Panc1 (cell line): ENCODE measurements around the gene MNX1. TPM values are rescaled to one million over a fixed set of nuclear protein-coding genes. Genes with fewer than 3 reads are reported as not detected.

Experiments
- ATAC-seq: fragments of 200-7000 bp; cut with Tn5 transposase; 2 replicates; pipeline ENCODE4 v1.9.1; 2020; ENCODE audit warnings: mild to moderate bottlenecking, moderate library complexity
- BruUV-seq: library from RNA; stranded (reverse); fragments of 400-500 nt; replicated peaks from 2 replicates; lab custom pipeline; 2021; lab: Mats Ljungman, UMichigan
- CTCF ChIA-PET: fragments of 300-600 bp; sonication (Branson Sonifier 250); formaldehyde crosslinking; loops from one replicate; lab custom pipeline; 2022; ENCODE audit warnings: antibody characterized with exemption; lab: Charles Lee
- POLR2A ChIA-PET: fragments of 300-600 bp; sonication (Branson Sonifier 250); formaldehyde crosslinking; loops from one replicate; lab custom pipeline; 2022; ENCODE audit warnings: antibody characterized with exemption; lab: Charles Lee
- DNase-seq: peaks from one replicate; pipeline ENCODE4 v3.0.0-alpha.2; 2010; ENCODE audit warnings: low read depth, low spot score
- H3K27ac ChIP-seq: 2 replicates; pipeline ENCODE4 v1.5.1; 2011; ENCODE audit warnings: mild to moderate bottlenecking, low read length, inconsistent platforms
- H3K27me3 ChIP-seq: fragments of 200-500 bp; sonication (Bioruptor generic); 2 replicates; pipeline ENCODE4 v1.6.0; 2014; ENCODE audit warnings: low read length, inconsistent platforms; ENCODE audit not compliant: control insufficient read depth, insufficient read depth
- H3K36me3 ChIP-seq: fragments of 200-500 bp; sonication (Bioruptor generic); 2 replicates; pipeline ENCODE4 v1.5.1; 2014; ENCODE audit warnings: inconsistent platforms, mild to moderate bottlenecking, low read length, moderate library complexity; ENCODE audit not compliant: control insufficient read depth, insufficient read depth
- H3K4me1 ChIP-seq: 2 replicates; pipeline ENCODE4 v1.5.1; 2011; ENCODE audit warnings: inconsistent platforms, mild to moderate bottlenecking, low read length, moderate library complexity; ENCODE audit not compliant: control insufficient read depth, insufficient read depth
- H3K4me3 ChIP-seq, 2 experiments: 2 replicates each; pipeline ENCODE4 v1.5.1; 2011 to 2012; ENCODE audit warnings: low read depth in 2 of 2, low read length in 2 of 2, mild to moderate bottlenecking in 2 of 2, inconsistent platforms in 1 of 2, moderate library complexity in 1 of 2
- H3K9me3 ChIP-seq: fragments of 200-500 bp; sonication (Bioruptor generic); 2 replicates; pipeline ENCODE4 v1.5.1; 2014; ENCODE audit warnings: low read depth, mild to moderate bottlenecking, inconsistent platforms, low read length, moderate library complexity; ENCODE audit not compliant: control insufficient read depth, insufficient read depth
- CTCF ChIP-seq: fragments of 450-650 bp; IDR thresholded peaks from 2 replicates; pipeline ENCODE4 v1.5.1; 2017; ENCODE audit warnings: mild to moderate bottlenecking
- POLR2AphosphoS5 ChIP-seq: IDR thresholded peaks from 2 replicates; pipeline ENCODE4 v1.6.1; 2012; ENCODE audit warnings: mild to moderate bottlenecking, low read depth, low read length, moderate library complexity
- REST ChIP-seq, 2 experiments: IDR thresholded peaks; 2 replicates each; pipeline ENCODE4 v1.6.1; 2011 to 2012; ENCODE audit warnings: low read depth in 2 of 2, control low read depth in 1 of 2, low read length in 1 of 2, mild to moderate bottlenecking in 1 of 2, moderate library complexity in 1 of 2; ENCODE audit not compliant: insufficient read depth in 1 of 2
- SIN3A ChIP-seq: IDR thresholded peaks from 2 replicates; pipeline ENCODE4 v1.6.1; 2012; ENCODE audit warnings: low read depth, mild to moderate bottlenecking, low read length, moderate library complexity, borderline replicate concordance; ENCODE audit not compliant: insufficient read depth
- TCF7L2 ChIP-seq: IDR thresholded peaks from 2 replicates; pipeline ENCODE4 v1.6.1; 2011; ENCODE audit warnings: mild to moderate bottlenecking, low read depth, low read length, inconsistent platforms
- in situ Hi-C: cut with HindIII; loops from 2 replicates; pipeline ENCODE4 v1.10.0; 2016; ENCODE audit warnings: low sequenced_read_pairs, low pct_unique_long_range_greater_than_20kb
- intact Hi-C: fragments of 100-400 bp; cut with micrococcal nuclease; formaldehyde crosslinking; loops from one replicate; pipeline ENCODE4 v1.10.0; 2022; ENCODE audit not compliant: unreplicated experiment
- total RNA-seq: library from RNA; stranded (reverse); gene quantifications from one replicate; pipeline ENCODE4 v1.2.1, GENCODE V29; 2021; ENCODE audit not compliant: unreplicated experiment

MNX1 gene
- total RNA-seq, 1 experiment from 2014 or later, result 3.6 TPM

DNA sequence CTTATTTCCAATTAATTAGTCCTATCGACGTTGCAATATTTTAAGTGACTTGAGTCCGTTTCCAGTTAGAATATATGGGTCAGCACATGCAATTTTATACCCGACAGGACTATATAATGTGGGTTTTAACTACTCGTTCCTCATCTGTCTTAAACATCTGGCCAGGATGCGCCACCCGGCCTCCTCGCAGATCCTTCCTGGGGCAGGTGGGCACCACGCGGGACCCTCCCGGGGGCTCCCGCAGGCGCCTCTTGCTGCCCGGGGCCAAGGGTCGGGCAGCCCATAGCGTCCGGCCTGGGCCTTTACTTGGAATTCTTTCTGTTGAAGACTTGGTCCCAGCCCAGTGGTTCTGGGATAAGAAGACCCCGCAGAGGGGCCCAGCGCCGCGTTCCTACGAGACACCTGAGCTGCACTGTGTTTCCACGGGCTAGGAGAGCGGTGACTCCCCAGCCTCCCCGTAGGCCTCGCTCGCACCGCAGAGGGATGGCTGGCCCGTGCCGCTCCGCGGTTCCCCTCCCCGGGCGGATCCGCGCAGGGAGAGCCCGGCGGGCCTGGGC is 10.1 kb upstream of the MNX1 start:
- no peaks in the 10 kb centered on the region for H3K9me3 ChIP-seq
- in situ Hi-C loops (no loop called here), intact Hi-C loops (no loop called here)
- no peak for DNase-seq
- H3K4me1 ChIP-seq, result peaks cover 5% of the 10 kb centered on the region
- no peak for TF ChIP-seq TCF7L2
- no peak for TF ChIP-seq SIN3A
- TF ChIP-seq CTCF, result no peak
- no peak for TF ChIP-seq REST (IDR thresholded peaks at IDR 0.05; ENCODE audit: insufficient read depth in 1 of 2, low read depth in 2 of 2, low read length in 1 of 2)
- TF ChIP-seq POLR2AphosphoS5, result no peak
- no peak overlapping the region for H3K27ac ChIP-seq
- ATAC-seq, result no peak
- no peaks in the 10 kb centered on the region for H3K36me3 ChIP-seq
- H3K4me3 ChIP-seq, result no peak overlapping the region
- BruUV-seq, result no TSS peak
- ChIA-PET POLR2A (no interaction called here), CTCF (no interaction called here)
- peaks cover 21% of the 10 kb centered on the region for H3K27me3 ChIP-seq

DNA sequence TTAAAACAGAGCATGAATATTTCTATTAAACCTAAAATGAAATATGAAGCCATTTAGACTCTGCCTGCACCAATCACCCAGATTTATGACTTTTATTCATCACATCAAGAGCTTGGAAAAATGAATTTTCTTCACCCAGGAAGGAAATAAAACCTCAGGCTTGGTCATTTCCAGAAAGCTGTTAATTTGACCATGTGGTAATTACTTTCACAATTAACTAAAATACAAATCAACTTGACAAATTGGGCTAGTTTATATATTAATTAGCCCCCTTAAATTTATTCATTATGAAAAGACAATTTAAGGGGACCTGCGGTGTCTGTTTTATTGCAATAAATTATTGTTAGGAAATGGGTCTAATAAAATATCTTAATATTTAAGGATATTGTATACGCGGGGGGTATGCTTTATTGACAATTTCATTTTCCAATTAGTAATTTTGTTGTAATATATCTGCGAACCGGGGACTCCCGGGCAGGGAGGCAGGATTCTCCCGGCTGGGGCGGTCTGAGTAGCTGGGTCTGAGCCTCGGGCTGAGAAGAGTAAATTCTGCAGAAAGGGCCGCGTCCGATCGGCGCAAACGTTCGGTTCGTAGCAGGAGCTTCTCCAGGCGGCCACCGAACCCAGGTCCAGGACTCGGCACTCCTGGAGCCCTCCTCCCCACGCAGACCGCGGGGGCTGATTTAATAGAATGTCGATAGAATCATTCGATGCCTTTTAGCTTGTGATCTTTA is 9.4 kb upstream of the MNX1 start:
- no peak overlapping the region; a peak in 2 of 4 replicates for H3K4me3 ChIP-seq
- ChIA-PET POLR2A (interaction anchor here (0.6 kb wide), 1 partner anchor 17 kb away, joined by 4 read pairs; no protein-coding TSS in a partner anchor), CTCF (no interaction called here)
- TF ChIP-seq REST (IDR thresholded peaks at IDR 0.05; ENCODE audit: insufficient read depth in 1 of 2, low read depth in 2 of 2, low read length in 1 of 2), result no peak
- TF ChIP-seq CTCF, result no peak
- TF ChIP-seq POLR2AphosphoS5, result no peak
- no peak for TF ChIP-seq TCF7L2
- no peak for TF ChIP-seq SIN3A
- intact Hi-C loops, result no loop called here
- no peak for ATAC-seq
- in situ Hi-C loops, result no loop called here
- BruUV-seq, result no TSS peak
- no peaks in the 10 kb centered on the region for H3K36me3 ChIP-seq
- H3K9me3 ChIP-seq, result no peaks in the 10 kb centered on the region
- H3K27ac ChIP-seq, result no peak overlapping the region
- peaks cover 5% of the 10 kb centered on the region for H3K4me1 ChIP-seq
- no peak for DNase-seq
- peaks cover 18% of the 10 kb centered on the region for H3K27me3 ChIP-seq
